ENCODE measurements around the gene CDKAL1.

Gene CDKAL1

GRCh38 chr6:20877008-20877937, 343.0 kb downstream of the CDKAL1 start:
- no peak for DNase-seq (ENCODE audit: low read depth)

- DNase-seq (ENCODE audit: low read depth) = no peak
Measured at GRCh38 chr6:20879121-20879520, 344.9 kb downstream of the CDKAL1 start.

GRCh38 chr6:20879526-20879925, 345.3 kb downstream of the CDKAL1 start:
- no peak for DNase-seq (ENCODE audit: low read depth)

GRCh38 chr6:20881365-20881764, 347.1 kb downstream of the CDKAL1 start:
- DNase-seq (ENCODE audit: low read depth) = no peak

GRCh38 chr6:20882014-20882413, 347.8 kb downstream of the CDKAL1 start:
- DNase-seq (ENCODE audit: low read depth) = no peak

- DNase-seq (ENCODE audit: low read depth) = no peak
Measured at GRCh38 chr6:20885076-20885475, 350.8 kb downstream of the CDKAL1 start.

- no peak for DNase-seq (ENCODE audit: low read depth)
Measured at GRCh38 chr6:20891161-20891560, 356.9 kb downstream of the CDKAL1 start.

GRCh38 chr6:20892365-20892764, 358.1 kb downstream of the CDKAL1 start:
- no peak for DNase-seq (ENCODE audit: low read depth)

GRCh38 chr6:20893412-20893811, 359.2 kb downstream of the CDKAL1 start:
- DNase-seq (ENCODE audit: low read depth) = no peak

- no peak for DNase-seq (ENCODE audit: low read depth)
Measured at GRCh38 chr6:20900389-20901160, 366.3 kb downstream of the CDKAL1 start.

GRCh38 chr6:20905377-20905776, 371.1 kb downstream of the CDKAL1 start:
- no peak for DNase-seq (ENCODE audit: low read depth)

- no peak for DNase-seq (ENCODE audit: low read depth)
Measured at GRCh38 chr6:20906945-20907344, 372.7 kb downstream of the CDKAL1 start.

GRCh38 chr6:20907486-20908071, 373.3 kb downstream of the CDKAL1 start:
- DNase-seq (ENCODE audit: low read depth) = no peak

- no peak for DNase-seq (ENCODE audit: low read depth)
Measured at GRCh38 chr6:20909621-20910020, 375.4 kb downstream of the CDKAL1 start.

GRCh38 chr6:20911712-20912111, 377.5 kb downstream of the CDKAL1 start:
- DNase-seq (ENCODE audit: low read depth) = no peak

GRCh38 chr6:20915156-20915555, 380.9 kb downstream of the CDKAL1 start:
- no peak for DNase-seq (ENCODE audit: low read depth)

- DNase-seq (ENCODE audit: low read depth) = no peak
Measured at GRCh38 chr6:20915626-20916025, 381.4 kb downstream of the CDKAL1 start.

GRCh38 chr6:20916086-20916485, 381.8 kb downstream of the CDKAL1 start:
- no peak for DNase-seq (ENCODE audit: low read depth)

- no peak for DNase-seq (ENCODE audit: low read depth)
Measured at GRCh38 chr6:20918868-20919267, 384.6 kb downstream of the CDKAL1 start.

GRCh38 chr6:20919677-20920385, 385.6 kb downstream of the CDKAL1 start:
- no peak for DNase-seq (ENCODE audit: low read depth)

- no peak for DNase-seq (ENCODE audit: low read depth)
Measured at GRCh38 chr6:20921578-20921977, 387.3 kb downstream of the CDKAL1 start.

- no peak for DNase-seq (ENCODE audit: low read depth)
Measured at GRCh38 chr6:20922743-20923142, 388.5 kb downstream of the CDKAL1 start.
